GM21576 (cell line): ENCODE data around the gene CTNND1.

Source experiments
- ATAC-seq: cut with Tn5 transposase; IDR thresholded peaks from one replicate; pipeline ENCODE4 v1.9.1; 2021; ENCODE audit warnings: mild to moderate bottlenecking, moderate library complexity; ENCODE audit not compliant: unreplicated experiment

Gene CTNND1

DNA sequence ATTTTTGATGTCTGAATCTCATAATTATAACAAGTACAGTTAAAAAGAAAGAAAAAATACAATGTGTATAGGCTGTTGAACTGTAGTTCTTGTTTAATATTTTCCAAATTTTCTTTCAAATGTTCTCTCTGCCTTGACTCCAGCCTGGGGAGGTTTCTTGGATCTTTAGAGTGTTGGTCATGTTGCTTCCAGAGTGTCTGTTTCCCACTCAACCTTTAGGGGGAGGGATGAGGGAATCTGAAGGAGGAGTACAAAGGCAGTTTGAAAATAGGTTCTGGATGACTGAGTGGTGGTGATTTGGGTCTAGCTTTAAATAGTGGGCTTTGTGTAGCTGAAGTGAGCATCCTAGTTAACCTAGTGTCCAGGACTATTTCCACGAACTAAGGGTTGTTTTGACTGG lies 2.0 kb downstream of the CTNND1 start:
- no peak for ATAC-seq

DNA sequence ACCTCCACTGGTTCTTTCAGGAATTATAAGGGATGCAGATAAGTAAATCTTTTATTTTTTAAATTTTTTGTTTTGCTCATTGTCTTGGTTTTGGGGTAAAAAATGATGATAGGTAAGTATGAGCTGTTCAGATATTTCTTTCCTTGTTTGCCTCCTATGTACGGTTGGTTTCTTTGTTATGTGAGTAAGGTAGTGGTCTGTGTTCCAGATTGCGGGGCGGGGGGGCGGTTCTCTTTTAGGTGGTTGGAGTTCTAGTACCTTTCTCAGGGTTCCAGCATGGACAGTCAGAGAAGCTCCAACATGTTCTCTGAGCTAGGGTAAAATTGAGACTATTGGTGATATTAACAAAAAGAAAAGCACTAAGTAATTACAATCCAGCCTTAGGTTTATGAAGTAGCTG lies 2.4 kb downstream of the CTNND1 start:
- no peak for ATAC-seq

GRCh38 chr11:57764566-57764965 lies 3.0 kb downstream of the CTNND1 start:
- no peak for ATAC-seq

DNA sequence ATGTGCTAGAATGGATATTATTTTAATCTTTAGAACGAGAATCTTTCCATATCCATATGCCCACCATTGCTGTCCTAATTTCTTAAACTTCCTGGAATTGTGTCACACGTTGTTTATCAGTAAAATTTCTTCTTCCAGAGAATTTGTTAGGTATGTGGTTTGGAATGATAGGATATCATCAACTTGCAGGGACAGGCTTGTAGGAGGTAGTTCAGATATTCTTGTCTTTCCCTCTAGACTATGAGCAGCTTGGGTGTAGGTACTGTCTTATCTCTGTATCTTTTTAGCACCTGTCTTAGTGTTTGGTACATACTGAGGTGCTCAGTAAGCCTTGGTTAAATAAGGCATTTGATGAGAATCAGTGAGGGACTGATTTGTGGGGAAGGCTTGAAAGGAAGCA lies 3.4 kb downstream of the CTNND1 start:
- ATAC-seq = no peak

- no peak for ATAC-seq
Measured at GRCh38 chr11:57770793-57771192, 9.2 kb downstream of the CTNND1 start.

GRCh38 chr11:57771365-57771764 lies 9.8 kb downstream of the CTNND1 start:
- no peak for ATAC-seq

- ATAC-seq = no peak
Measured at GRCh38 chr11:57772562-57772961, 11.0 kb downstream of the CTNND1 start.

GRCh38 chr11:57773026-57773598 lies 11.5 kb downstream of the CTNND1 start:
- ATAC-seq = no peak

GRCh38 chr11:57775491-57775890 lies 13.9 kb downstream of the CTNND1 start:
- ATAC-seq = no peak

GRCh38 chr11:57776031-57776521 lies 14.5 kb downstream of the CTNND1 start:
- ATAC-seq = no peak

GRCh38 chr11:57776577-57777210 lies 15.1 kb downstream of the CTNND1 start:
- ATAC-seq = no peak

DNA sequence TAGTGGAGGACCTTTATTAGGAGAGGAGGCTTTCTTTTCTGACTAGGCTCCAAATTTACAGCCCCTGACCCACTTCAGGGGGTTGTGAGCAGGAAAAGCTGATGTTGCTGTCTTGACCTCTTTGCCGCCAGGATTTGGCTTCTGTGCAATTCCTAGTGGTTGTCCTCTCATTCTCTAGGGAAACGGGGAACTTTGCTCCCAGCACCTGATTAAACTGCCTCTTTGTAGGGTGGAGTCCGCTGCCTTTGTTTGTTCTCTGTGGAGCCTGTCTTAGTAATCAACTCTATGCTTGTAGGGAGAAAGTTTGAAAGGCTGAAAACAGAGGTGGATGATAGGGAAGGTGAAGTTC lies 16.3 kb downstream of the CTNND1 start:
- ATAC-seq = no peak

DNA sequence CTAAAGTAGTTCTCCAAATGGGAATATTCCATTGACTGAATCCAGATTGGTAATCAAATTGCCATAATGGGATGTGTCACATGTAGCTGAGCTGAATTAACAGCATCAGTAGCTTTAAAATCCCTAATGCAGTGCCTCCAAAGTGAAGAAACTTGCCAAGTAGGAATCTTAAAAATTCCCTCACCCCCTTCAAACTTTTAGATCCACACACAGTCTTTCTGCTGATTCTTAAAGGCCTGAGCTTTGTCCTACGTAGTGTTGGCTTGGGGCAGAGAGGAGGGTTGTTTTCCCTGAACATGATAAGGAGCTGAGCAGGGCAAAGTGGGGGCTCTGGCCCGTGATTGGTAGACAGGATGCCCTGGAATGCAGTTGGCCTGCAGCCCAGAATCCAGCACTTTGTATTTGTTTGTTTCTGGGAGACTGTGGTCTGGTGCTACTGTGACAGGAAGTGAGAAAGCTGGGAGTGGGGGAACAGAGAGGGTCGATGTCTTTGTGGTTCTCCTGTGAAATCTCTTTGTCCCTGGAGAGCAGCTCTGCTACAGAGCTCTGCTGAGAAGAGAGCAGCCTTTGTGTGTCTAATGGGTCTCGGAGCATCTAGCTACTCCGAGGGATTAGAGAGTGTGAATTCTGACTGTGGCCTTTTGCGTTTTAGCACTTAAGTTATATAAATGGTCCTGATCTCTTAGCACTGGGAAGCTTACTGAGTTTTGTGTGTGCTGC lies 16.9 kb downstream of the CTNND1 start:
- no peak for ATAC-seq

GRCh38 chr11:57779276-57779675 lies 17.7 kb downstream of the CTNND1 start:
- ATAC-seq = no peak

GRCh38 chr11:57781529-57781943 lies 19.9 kb downstream of the CTNND1 start:
- ATAC-seq = no peak

DNA sequence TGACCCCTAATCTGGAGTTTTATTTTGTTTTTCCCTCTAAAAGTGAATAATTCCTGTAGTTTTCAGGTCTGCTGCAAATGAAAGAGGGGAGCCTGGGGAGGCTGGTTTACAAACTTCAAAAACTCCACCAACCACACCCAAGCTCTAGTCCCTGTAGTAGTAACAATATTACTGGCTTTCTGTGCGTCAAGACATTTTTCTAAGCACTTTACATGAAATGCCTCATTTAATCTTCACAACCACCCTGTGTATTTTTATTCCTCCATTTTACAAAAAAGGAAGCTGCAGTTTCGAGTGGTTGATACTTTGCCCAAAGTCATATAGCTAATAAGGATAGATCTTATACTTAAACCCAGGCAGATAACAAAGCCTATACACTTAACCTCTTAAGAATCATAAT lies 23.5 kb downstream of the CTNND1 start:
- no peak for ATAC-seq

- no peak for ATAC-seq
Measured at GRCh38 chr11:57786436-57786835, 24.8 kb downstream of the CTNND1 start.

DNA sequence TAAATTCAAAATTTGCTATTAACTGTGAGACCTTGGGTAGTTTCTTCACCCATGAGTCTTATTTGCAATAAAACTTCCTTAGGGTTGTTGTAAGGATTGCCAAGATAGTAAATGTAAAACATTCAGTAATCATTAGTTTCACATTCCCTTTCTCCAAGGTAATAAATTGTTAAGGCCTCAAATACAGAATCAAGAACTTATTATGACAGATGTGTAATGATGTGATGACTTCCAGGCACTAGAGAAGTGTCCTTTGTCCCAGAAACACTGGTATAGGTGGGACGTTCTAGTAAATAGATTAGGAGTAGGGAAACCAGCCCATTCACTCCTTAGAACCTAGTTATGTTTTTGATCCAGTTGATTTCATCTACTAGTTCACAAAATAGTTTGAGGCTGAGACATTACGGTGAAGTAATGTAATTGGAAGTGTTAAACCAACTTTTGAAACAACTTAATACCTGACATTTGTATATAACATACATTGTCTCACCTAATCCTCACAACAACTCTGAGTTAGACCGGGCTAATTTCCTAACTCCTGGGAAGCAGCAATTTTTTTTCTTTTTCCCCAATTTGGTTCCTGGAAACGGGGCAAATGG lies 25.5 kb downstream of the CTNND1 start:
- no peak for ATAC-seq

DNA sequence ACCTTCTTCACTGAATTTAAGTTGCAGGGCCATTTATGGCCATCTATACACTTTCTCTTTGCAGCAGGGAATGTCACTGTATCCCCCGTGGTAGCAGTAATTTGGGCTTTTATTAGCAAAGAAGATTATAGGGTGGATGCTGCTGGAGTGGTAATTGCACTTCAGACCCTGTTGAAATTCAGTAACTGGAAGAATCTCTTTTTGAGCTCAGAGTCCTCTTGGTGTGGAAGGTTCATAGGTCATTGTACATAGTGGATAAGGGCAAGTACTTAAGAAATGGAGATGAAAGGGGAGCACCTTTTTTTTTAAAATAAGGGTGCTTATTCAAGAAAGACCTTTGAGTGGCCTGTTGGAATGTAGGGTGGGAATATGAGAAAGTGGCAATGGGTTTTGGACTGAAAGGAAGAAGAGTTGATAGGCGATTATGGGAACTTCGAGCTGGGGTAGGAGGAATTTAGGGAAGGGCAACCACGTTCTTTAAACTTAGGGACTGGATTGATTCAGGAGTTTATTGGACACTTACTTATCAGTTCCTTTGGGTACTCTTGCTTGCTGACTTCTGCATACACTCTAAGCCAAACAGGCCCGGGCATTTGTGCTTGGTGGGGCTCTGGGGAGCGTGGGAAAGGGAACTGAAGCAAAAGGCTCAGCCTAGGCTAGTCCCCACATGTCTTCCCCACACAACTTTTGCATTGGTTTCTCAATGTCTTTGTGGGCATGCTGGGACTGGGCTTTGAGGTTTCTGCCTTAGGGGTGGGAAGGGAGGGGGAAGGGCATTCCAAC lies 26.5 kb downstream of the CTNND1 start:
- no peak for ATAC-seq

- ATAC-seq = no peak
Measured at GRCh38 chr11:57788703-57789088, 27.1 kb downstream of the CTNND1 start.
